Measurements from ENCODE around the gene MN1.

MN1 gene

DNA sequence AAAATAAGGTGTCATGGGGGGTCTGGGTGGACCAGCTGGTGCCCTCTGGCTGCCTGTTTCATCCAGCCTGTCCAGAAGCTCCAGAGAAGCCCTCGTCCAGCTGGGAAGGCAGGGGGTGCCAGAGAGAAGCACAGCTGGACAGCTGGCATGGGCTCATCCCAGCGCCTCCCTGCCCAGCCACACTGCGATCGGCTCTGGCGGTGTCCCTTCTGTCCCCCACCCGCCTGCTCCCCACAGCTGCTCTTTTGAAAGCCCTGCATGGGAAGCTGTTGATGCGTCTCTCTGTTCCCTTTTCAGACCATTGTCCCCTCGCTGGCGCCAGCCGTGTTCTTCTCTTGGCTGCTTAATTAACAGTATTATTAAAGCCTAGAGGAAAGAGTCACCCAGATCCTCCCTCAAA lies 86.5 kb downstream of the MN1 start:
- TF ChIP-seq CTCF (IDR thresholded peaks at IDR 0.05; ENCODE audit: control insufficient read depth, extremely low read depth, insufficient read depth) = no peak
- DNase-seq (ENCODE audit: low read depth) = no peak
- no peak overlapping the region for H3K4me3 ChIP-seq (ENCODE audit: low read depth, low read length)

DNA sequence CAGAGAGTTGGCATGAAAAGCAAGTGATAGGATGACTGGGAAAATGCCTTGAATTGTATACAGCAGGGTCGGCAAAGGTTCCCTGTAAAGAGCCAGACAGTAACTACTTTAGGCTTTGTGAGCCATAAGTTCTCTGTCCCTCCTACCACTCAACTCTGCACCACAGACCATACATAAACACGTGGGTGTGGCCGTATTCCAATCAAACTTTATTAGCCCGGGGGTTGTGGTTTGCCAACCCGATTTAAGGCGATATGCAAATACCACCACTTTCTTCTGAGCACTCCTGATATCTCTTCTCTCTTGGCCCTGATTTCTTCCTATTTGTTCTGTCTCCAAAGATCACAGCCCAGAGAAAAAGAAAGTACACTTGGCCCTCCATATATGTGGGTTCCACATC lies 87.5 kb downstream of the MN1 start:
- TF ChIP-seq CTCF (IDR thresholded peaks at IDR 0.05; ENCODE audit: control insufficient read depth, extremely low read depth, insufficient read depth) = no peak
- DNase-seq (ENCODE audit: low read depth) = no peak

GRCh38 chr22:27713461-27713860 lies 88.1 kb downstream of the MN1 start:
- no peak overlapping the region for H3K4me3 ChIP-seq (ENCODE audit: low read depth, low read length)
- DNase-seq (ENCODE audit: low read depth) = no peak
- no peak for TF ChIP-seq CTCF (IDR thresholded peaks at IDR 0.05; ENCODE audit: control insufficient read depth, extremely low read depth, insufficient read depth)

More for the DNA sequence above, 87.5 kb downstream of the MN1 start:
- H3K4me3 ChIP-seq (ENCODE audit: low read depth, low read length) = no peak overlapping the region

DNA sequence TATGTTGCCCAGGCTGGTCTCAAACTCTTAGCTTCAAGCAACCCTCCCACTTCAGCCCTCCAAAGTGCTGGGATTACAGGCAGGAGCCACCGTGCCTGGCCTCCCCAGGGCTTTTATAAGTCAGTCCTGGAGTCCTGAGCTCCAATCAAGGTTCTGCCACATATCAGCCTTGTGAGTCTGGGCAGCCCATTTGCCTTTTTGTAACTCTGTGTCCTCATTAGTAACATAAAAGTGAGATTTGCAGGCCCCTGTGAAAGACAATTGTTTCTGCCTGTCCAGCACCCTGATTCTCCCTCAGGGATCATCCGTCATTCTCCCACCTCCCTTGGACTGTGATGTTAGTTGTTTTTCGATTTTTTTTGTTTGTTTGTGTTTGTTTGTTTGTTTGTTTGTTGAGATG lies 89.8 kb downstream of the MN1 start:
- H3K4me3 ChIP-seq (ENCODE audit: low read depth, low read length) = no peak overlapping the region
- no peak for DNase-seq (ENCODE audit: low read depth)
- TF ChIP-seq CTCF (IDR thresholded peaks at IDR 0.05; ENCODE audit: control insufficient read depth, extremely low read depth, insufficient read depth) = no peak

- no peak overlapping the region for H3K4me3 ChIP-seq (ENCODE audit: low read depth, low read length)
- no peak for TF ChIP-seq CTCF (IDR thresholded peaks at IDR 0.05; ENCODE audit: control insufficient read depth, extremely low read depth, insufficient read depth)
- DNase-seq (ENCODE audit: low read depth) = no peak
Observed at GRCh38 chr22:27711012-27711411, 90.5 kb downstream of the MN1 start.

- no peak for DNase-seq (ENCODE audit: low read depth)
- no peak for TF ChIP-seq CTCF (IDR thresholded peaks at IDR 0.05; ENCODE audit: control insufficient read depth, extremely low read depth, insufficient read depth)
- no peak overlapping the region for H3K4me3 ChIP-seq (ENCODE audit: low read depth, low read length)
Observed at GRCh38 chr22:27709919-27710675, 91.5 kb downstream of the MN1 start.

DNA sequence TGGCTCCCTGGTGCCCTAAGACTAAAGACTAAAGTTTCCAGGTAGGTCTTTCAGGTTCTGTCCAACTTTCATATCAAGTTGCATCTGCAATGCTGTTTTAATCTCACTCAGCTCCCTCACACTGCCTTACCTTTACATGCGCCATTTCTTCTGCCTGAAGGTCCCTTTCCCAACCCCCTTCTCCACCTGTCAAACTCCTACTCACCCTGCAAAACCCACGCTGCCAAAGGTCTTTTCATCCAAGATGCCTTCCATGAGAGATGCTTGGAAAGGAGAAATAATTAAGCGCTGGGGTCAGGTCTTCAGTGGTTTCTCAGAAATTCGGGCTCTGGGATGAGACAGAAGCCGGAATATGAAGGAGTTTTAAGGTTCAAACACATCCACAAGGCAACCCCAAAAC lies 95.1 kb downstream of the MN1 start:
- no peak for DNase-seq (ENCODE audit: low read depth)
- TF ChIP-seq CTCF (IDR thresholded peaks at IDR 0.05; ENCODE audit: control insufficient read depth, extremely low read depth, insufficient read depth) = no peak
- H3K4me3 ChIP-seq (ENCODE audit: low read depth, low read length) = no peak overlapping the region

All from LNCaP clone FGC (cell line).